ENCODE results near the gene TRPV3.

DNA sequence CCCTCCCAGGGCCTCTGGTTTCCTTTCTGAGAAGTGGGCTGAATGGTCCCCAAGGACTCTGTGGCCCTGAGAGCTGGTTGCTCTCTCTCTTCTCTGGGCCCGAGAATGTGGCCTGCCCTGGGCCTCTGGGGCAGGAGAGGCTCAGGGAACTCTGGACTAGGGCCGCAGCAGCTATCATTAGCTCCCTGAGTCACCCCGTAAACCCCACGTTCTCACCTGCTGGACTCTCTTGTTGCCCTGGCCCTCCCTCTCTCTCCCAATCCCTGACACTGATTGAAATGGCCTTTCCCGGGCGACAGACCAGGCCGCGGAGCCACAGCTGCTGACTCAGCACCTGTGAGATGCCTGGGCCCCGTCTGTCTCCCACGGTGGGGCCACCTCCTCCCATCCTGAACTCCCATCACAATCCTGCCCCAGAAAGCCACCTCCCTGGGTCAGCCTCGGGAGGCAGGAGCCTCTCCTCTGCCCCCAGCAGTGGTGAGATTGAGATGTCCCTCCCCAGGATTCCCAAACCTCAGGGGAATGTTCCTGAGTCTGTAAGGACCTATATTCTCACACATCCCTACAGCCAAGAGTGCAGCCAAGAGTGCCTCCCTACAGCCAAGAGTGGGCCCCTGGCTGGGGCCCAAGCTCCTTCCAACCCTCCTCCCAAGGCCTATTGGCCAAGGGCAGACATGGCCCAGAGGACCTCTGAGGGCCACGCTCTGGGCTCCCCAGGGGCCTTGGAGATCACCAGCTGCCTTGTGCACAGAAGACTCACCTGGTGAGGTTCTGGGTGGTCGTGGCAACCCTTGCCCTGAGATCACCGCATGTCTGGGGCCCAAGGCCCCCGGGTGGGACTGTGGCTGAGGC, 470 bp downstream of the TRPV3 start:
- TF ChIP-seq CTCF (IDR thresholded peaks at IDR 0.05 in 8 of 11, conservative IDR thresholded peaks at IDR 0.05 in 3 of 11), result no peak
- no peak for TF ChIP-seq POLR2AphosphoS5 (IDR thresholded peaks at IDR 0.05)
